GM19324 (cell line): ENCODE data around the gene PLCXD1.
"Not testable (repeated sequence)": the region's sequence is repeated elsewhere in the genome, so short reads cannot be mapped to it uniquely, and the experiment has no call there.

ENCODE experiments used
- ATAC-seq: cut with Tn5 transposase; IDR thresholded peaks from one replicate; pipeline ENCODE4 v1.9.1; 2021; ENCODE audit warnings: mild to moderate bottlenecking, moderate library complexity; ENCODE audit not compliant: unreplicated experiment, low FRiP score

The PLCXD1 gene

GRCh38 chrX:262381-262909 is 18.7 kb upstream of the PLCXD1 start:
- ATAC-seq, result peak; percentile 66

GRCh38 chrX:264006-264405 is 17.2 kb upstream of the PLCXD1 start:
- ATAC-seq, result not testable (repeated sequence)

GRCh38 chrX:264634-265455 is 16.3 kb upstream of the PLCXD1 start:
- no peak for ATAC-seq

- no peak for ATAC-seq
Measured at GRCh38 chrX:265502-265901, 15.7 kb upstream of the PLCXD1 start.

- ATAC-seq, result no peak
Measured at GRCh38 chrX:267771-268261, 13.4 kb upstream of the PLCXD1 start.

- ATAC-seq, result no peak
Measured at GRCh38 chrX:270848-271367, 10.3 kb upstream of the PLCXD1 start.

GRCh38 chrX:274904-275475 is 6.2 kb upstream of the PLCXD1 start:
- no peak for ATAC-seq

GRCh38 chrX:275476-275966 is 5.7 kb upstream of the PLCXD1 start:
- ATAC-seq, result peak; percentile 25

- ATAC-seq, result peak; percentile 91
Measured at GRCh38 chrX:275967-276580, 5.1 kb upstream of the PLCXD1 start.

- ATAC-seq, result peak; percentile 43
Measured at GRCh38 chrX:276581-277201, 4.5 kb upstream of the PLCXD1 start.

GRCh38 chrX:279757-280604 is 1.2 kb upstream of the PLCXD1 start:
- not testable (repeated sequence) for ATAC-seq

GRCh38 chrX:280722-281121 is 459 bp upstream of the PLCXD1 start:
- ATAC-seq, result not testable (repeated sequence)

- ATAC-seq, result not testable (repeated sequence)
Measured at GRCh38 chrX:282000-282681, 960 bp downstream of the PLCXD1 start.

- peak; percentile 98 for ATAC-seq
Measured at GRCh38 chrX:283115-283845, 2.1 kb downstream of the PLCXD1 start.

GRCh38 chrX:285076-285677 is 4.0 kb downstream of the PLCXD1 start:
- ATAC-seq, result no peak

- ATAC-seq, result no peak
Measured at GRCh38 chrX:287670-288069, 6.5 kb downstream of the PLCXD1 start.

- ATAC-seq, result no peak
Measured at GRCh38 chrX:288561-288991, 7.4 kb downstream of the PLCXD1 start.
